B cell (primary cell): ENCODE data around the gene AP1S3.

Source experiments
- EZH2 ChIP-seq: IDR thresholded peaks from 2 replicates; pipeline ENCODE4 v1.6.1; 2012; ENCODE audit warnings: borderline replicate concordance, low read depth, mild to moderate bottlenecking, moderate library complexity, low read length; ENCODE audit not compliant: insufficient read depth, poor library complexity, severe bottlenecking
- TF ChIP-seq, protein P1 (sequence below): fragments of 200-600 bp; IDR thresholded peaks from one replicate; pipeline ENCODE4 v1.8.0; 2022; ENCODE audit warnings: antibody characterized with exemption, mild to moderate bottlenecking

DNA sequence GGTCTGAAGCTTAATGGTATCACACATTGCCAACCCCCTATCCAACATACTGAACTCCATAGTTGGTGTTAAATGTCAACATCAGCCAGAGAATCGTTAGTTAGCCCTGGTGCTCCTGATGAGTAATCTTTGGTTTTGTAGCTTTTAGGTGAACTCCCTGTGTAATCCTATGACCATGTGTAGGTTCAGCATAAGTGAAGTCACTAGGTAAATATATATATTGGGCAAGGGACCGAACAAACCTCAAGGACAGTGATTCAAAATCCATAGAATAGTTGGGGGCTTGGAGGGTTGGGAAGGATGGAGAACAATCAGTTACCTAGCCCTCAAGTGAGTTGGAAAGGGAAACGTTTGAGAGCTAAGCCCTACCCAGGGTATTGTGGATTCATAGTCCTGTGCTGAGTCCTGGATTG, 16.0 kb upstream of the AP1S3 start:
- TF ChIP-seq, protein P1, sequence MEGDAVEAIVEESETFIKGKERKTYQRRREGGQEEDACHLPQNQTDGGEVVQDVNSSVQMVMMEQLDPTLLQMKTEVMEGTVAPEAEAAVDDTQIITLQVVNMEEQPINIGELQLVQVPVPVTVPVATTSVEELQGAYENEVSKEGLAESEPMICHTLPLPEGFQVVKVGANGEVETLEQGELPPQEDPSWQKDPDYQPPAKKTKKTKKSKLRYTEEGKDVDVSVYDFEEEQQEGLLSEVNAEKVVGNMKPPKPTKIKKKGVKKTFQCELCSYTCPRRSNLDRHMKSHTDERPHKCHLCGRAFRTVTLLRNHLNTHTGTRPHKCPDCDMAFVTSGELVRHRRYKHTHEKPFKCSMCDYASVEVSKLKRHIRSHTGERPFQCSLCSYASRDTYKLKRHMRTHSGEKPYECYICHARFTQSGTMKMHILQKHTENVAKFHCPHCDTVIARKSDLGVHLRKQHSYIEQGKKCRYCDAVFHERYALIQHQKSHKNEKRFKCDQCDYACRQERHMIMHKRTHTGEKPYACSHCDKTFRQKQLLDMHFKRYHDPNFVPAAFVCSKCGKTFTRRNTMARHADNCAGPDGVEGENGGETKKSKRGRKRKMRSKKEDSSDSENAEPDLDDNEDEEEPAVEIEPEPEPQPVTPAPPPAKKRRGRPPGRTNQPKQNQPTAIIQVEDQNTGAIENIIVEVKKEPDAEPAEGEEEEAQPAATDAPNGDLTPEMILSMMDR, result no peak
- TF ChIP-seq EZH2, result no peak
